ENCODE data around the gene LENG9. TPM values are rescaled to one million over a fixed set of nuclear protein-coding genes. Genes with fewer than 3 reads are reported as not detected.

LENG9 gene
- total and polyA plus RNA-seq, 2 of the 13 experiments (the other 11 are each of a cell fraction or from before 2014, with no cell fraction given), result 0.75 to 2.9 TPM

- DNase-seq (ENCODE audit: low spot score) (no peak), ATAC-seq (peak; percentile 29), FAIRE-seq (no peak)
- ChIA-PET POLR2A (no interaction called here), CTCF (ENCODE audit: low intra/inter-chr PET ratio, low total read pairs) (interaction anchor here (1.1 kb wide), 1 partner anchor 23 kb away, joined by 3 read pairs; no protein-coding TSS in a partner anchor)
- Histone ChIP-seq H3K9ac (ENCODE audit: insufficient read depth, low read depth, low read length) (peak within 1 kb of the TSS; percentile 54), H3K4me2 (ENCODE audit: low read depth, low read length) (peak within 1 kb of the TSS; percentile 66), H3K27ac (ENCODE audit: extremely low read length, insufficient read depth, low read length) (no peak within 1 kb of the TSS), H3K9me3 (ENCODE audit: low read length) (no peaks in the 10 kb centered on the region), H3K4me1 (ENCODE audit: insufficient read depth, low read length) (peaks cover 51% of the 10 kb centered on the region), H3K4me3 (replicated peaks in 1 of 3; ENCODE audit: insufficient read depth in 1 of 3, low read depth in 2 of 3, low read length in 3 of 3) (peak within 1 kb of the TSS; percentile 65 to 68 (median 66)), H4K20me1 (ENCODE audit: insufficient read depth, low read length) (no peaks in the 10 kb centered on the region), H3K79me2 (ENCODE audit: insufficient read depth, low read length) (no peaks in the 10 kb centered on the region), H2AFZ (ENCODE audit: low read length) (no peak within 1 kb of the TSS), H3K36me3 (replicated peaks in 1 of 2; ENCODE audit: control insufficient read depth in 1 of 2, insufficient read depth in 2 of 2, low read length in 2 of 2) (no peaks in the 10 kb centered on the region), H3K27me3 (ENCODE audit: control insufficient read depth in 1 of 2, insufficient read depth in 2 of 2, low read length in 2 of 2) (no peaks in the 10 kb centered on the region)
- intact Hi-C loops (cut with micrococcal nuclease; ENCODE audit: unreplicated experiment) (no loop called here), in situ Hi-C loops (cut with HindIII; ENCODE audit: extremely low pct_ligation_motif_present, low pct_unique_long_range_greater_than_20kb) (no loop called here)
- 94% methylated on average over 12 of the region's 68 CpGs for WGBS (ENCODE audit: low lambda C conversion rate)
- BruUV-seq (replicated peaks), result no TSS peak
- TF ChIP-seq NFYB (CRISPR knock-in tag; IDR thresholded peaks at IDR 0.05), result no peak
- TF ChIP-seq RNF219 (CRISPR knock-in tag; IDR thresholded peaks at IDR 0.05), result no peak
- peak; percentile 57; the same call in 1 of the 2 replicates for TF ChIP-seq MAZ (IDR thresholded peaks at IDR 0.05; ENCODE audit: borderline replicate concordance, low read depth, low read length)
- TF ChIP-seq MAZ (CRISPR knock-in tag; IDR thresholded peaks at IDR 0.05; ENCODE audit: low read depth), result no peak
- TF ChIP-seq NFIB (CRISPR knock-in tag; IDR thresholded peaks at IDR 0.05; ENCODE audit: borderline replicate concordance), result no peak
- no peak for TF ChIP-seq IKZF1 (IDR thresholded peaks at IDR 0.05)
- TF ChIP-seq, protein P1, sequence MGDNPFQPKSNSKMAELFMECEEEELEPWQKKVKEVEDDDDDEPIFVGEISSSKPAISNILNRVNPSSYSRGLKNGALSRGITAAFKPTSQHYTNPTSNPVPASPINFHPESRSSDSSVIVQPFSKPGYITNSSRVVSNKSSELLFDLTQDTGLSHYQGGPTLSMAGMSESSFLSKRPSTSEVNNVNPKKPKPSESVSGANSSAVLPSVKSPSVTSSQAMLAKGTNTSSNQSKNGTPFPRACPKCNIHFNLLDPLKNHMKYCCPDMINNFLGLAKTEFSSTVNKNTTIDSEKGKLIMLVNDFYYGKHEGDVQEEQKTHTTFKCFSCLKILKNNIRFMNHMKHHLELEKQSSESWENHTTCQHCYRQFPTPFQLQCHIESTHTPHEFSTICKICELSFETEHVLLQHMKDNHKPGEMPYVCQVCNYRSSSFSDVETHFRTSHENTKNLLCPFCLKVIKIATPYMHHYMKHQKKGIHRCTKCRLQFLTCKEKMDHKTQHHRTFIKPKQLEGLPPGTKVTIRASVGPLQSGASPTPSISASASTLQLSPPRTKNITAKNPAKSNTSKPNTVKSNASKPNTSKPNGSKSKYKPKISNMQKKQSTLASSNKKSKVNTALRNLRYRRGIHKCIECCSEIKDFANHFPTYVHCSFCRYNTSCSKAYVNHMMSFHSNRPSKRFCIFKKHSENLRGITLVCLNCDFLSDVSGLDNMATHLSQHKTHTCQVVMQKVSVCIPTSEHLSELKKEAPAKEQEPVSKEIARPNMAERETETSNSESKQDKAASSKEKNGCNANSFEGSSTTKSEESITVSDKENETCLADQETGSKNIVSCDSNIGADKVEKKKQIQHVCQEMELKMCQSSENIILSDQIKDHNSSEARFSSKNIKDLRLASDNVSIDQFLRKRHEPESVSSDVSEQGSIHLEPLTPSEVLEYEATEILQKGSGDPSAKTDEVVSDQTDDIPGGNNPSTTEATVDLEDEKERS (CRISPR knock-in tag; IDR thresholded peaks at IDR 0.05), result no peak
- no peak for TF ChIP-seq POLR2G (IDR thresholded peaks at IDR 0.05; ENCODE audit: low read depth, low read length)
- TF ChIP-seq MEIS2 (CRISPR knock-in tag; IDR thresholded peaks at IDR 0.05), result no peak
- TF ChIP-seq, protein P2, sequence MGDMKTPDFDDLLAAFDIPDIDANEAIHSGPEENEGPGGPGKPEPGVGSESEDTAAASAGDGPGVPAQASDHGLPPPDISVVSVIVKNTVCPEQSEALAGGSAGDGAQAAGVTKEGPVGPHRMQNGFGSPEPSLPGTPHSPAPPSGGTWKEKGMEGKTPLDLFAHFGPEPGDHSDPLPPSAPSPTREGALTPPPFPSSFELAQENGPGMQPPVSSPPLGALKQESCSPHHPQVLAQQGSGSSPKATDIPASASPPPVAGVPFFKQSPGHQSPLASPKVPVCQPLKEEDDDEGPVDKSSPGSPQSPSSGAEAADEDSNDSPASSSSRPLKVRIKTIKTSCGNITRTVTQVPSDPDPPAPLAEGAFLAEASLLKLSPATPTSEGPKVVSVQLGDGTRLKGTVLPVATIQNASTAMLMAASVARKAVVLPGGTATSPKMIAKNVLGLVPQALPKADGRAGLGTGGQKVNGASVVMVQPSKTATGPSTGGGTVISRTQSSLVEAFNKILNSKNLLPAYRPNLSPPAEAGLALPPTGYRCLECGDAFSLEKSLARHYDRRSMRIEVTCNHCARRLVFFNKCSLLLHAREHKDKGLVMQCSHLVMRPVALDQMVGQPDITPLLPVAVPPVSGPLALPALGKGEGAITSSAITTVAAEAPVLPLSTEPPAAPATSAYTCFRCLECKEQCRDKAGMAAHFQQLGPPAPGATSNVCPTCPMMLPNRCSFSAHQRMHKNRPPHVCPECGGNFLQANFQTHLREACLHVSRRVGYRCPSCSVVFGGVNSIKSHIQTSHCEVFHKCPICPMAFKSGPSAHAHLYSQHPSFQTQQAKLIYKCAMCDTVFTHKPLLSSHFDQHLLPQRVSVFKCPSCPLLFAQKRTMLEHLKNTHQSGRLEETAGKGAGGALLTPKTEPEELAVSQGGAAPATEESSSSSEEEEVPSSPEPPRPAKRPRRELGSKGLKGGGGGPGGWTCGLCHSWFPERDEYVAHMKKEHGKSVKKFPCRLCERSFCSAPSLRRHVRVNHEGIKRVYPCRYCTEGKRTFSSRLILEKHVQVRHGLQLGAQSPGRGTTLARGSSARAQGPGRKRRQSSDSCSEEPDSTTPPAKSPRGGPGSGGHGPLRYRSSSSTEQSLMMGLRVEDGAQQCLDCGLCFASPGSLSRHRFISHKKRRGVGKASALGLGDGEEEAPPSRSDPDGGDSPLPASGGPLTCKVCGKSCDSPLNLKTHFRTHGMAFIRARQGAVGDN (CRISPR knock-in tag; IDR thresholded peaks at IDR 0.05), result peak; percentile 16; the same call in 1 of the 2 replicates
- no peak for TF ChIP-seq RXRB (CRISPR knock-in tag; IDR thresholded peaks at IDR 0.05; ENCODE audit: borderline replicate concordance)
- no peak for TF ChIP-seq ZNF550 (CRISPR knock-in tag; IDR thresholded peaks at IDR 0.05; ENCODE audit: borderline replicate concordance)
- TF ChIP-seq MED8 (CRISPR knock-in tag; IDR thresholded peaks at IDR 0.05; ENCODE audit: insufficient replicate concordance), result no peak
- TF ChIP-seq ZFP36 (IDR thresholded peaks at IDR 0.05; ENCODE audit: borderline replicate concordance, low read depth, low read length, partially characterized antibody), result no peak
- no peak for TF ChIP-seq ZNF556 (CRISPR knock-in tag; IDR thresholded peaks at IDR 0.05; ENCODE audit: borderline replicate concordance)
Measured at GRCh38 chr19:54415208-54415900, 48.2 kb downstream of the LENG9 start, which contains the start of gene TTYH1. TTYH1 (plus strand) TSS chr19:54415464; CDS start chr19:54415553, 89 bp downstream.

Data from HepG2 (cell line).